Heart left ventricle (tissue), 16 donors: ENCODE measurements around the gene RTEL1. TPM values are rescaled to one million over a fixed set of nuclear protein-coding genes. Genes with fewer than 3 reads are reported as not detected.

Source experiments
- ATAC-seq, 4 donors: fragments of 200-7000 bp; cut with Tn5 transposase; one replicate each; pipeline ENCODE4 v1.9.1; 2020 to 2022; ENCODE audit warnings: moderate library complexity in 4 of 4, mild to moderate bottlenecking in 3 of 4, moderate number of reproducible peaks in 1 of 4
- DNase-seq, 5 donors: peaks; one replicate each; pipeline ENCODE4 v3.0.0-alpha.2; 2020
- H3K27ac ChIP-seq, 12 donors: fragments of 200-600 bp; sonication (generic) in 4 of 12; one replicate each; pipeline versions ENCODE4 v1.5.0 to v1.8.0; 2016 to 2022; ENCODE audit warnings: mild to moderate bottlenecking in 2 of 12
- H3K27me3 ChIP-seq, 9 donors: fragments of 200-600 bp; sonication (generic) in 2 of 9; one replicate each; pipeline versions ENCODE4 v1.5.1 to v1.8.0; 2016 to 2022; ENCODE audit warnings: mild to moderate bottlenecking in 3 of 9
- H3K36me3 ChIP-seq, 9 donors: fragments of 200-600 bp; sonication (generic) in 2 of 9; one replicate each; pipeline versions ENCODE4 v1.5.0 to v1.8.0; 2018 to 2022; ENCODE audit warnings: mild to moderate bottlenecking in 2 of 9
- H3K4me1 ChIP-seq, 12 donors: fragments of 200-600 bp; sonication (generic) in 4 of 12; one replicate each; pipeline versions ENCODE4 v1.5.0 to v1.8.0; 2016 to 2022; ENCODE audit warnings: mild to moderate bottlenecking in 3 of 12
- H3K4me3 ChIP-seq, 12 donors: fragments of 200-600 bp; sonication (generic) in 4 of 12; one replicate each; pipeline versions ENCODE4 v1.5.0 to v1.8.0; 2017 to 2022; ENCODE audit warnings: mild to moderate bottlenecking in 9 of 12, moderate library complexity in 4 of 12
- H3K9me3 ChIP-seq, 12 donors: fragments of 200-600 bp; sonication (generic) in 4 of 12; one replicate each; pipeline versions ENCODE4 v1.5.0 to v1.8.0; 2016 to 2022; ENCODE audit warnings: mild to moderate bottlenecking in 1 of 12
- CTCF ChIP-seq, 12 donors: fragments of 200-600 bp; sonication (generic) in 4 of 12; IDR thresholded peaks; one replicate each; pipeline versions ENCODE4 v1.5.0 to v1.8.0; 2018 to 2022; ENCODE audit warnings: antibody characterized with exemption in 12 of 12, mild to moderate bottlenecking in 5 of 12
- POLR2A ChIP-seq, 2 donors: fragments of 450-650 bp; IDR thresholded peaks; one replicate each; pipeline ENCODE4 v1.6.1; 2017; ENCODE audit warnings: antibody characterized with exemption in 2 of 2, mild to moderate bottlenecking in 2 of 2, moderate library complexity in 2 of 2
- WGBS, 4 donors: extraction: QIAGEN DNeasy Blood & Tissue Kit in 2 of 4; methylation state at CpG; one replicate each; pipeline versions ENCODE4 v1.1.5 to v1.1.7; 2013 to 2018; 5-methylcytosine and 5-hydroxymethylcytosine counted together
- intact Hi-C, 10 donors: fragments of 100-400 bp; cut with DNase I; formaldehyde crosslinking; loops; one replicate each; pipeline versions ENCODE4 v1.11.1 to v1.14.2; 2022
- polyA plus RNA-seq, 2 donors: library from polyadenylated mRNA; stranded (reverse); fragments of 200-250 nt; gene quantifications; one replicate each; pipeline ENCODE4 v1.2.3, GENCODE V29; 2013
- total RNA-seq, 9 donors: library from RNA; depleted of rRNA in 2 of 9; stranded (reverse); fragments of >200 nt in 2 of 9; fragmentation: NEBNext Ultra II Directional in 3 of 9; extraction: Animal tissue kit (Norgen Biotek cat#: 25700) in 3 of 9; gene quantifications; one replicate each; pipeline versions ENCODE4 v1.1.0 to v1.2.4, GENCODE V29; 2016 to 2023
- donor health status: ischemic (EF 13 %, LVEDD 7.1; RV severe dilation, severe dysfunction).
- donor health status: healthy with polysubstance abuse.
- donor health status: DM: no; HTN: yes; CAD: no.
- donor health status: DM: no; HTN: no; CAD: no.
- donor health status: ischemic (EF 25% LVEDD 6.9; RV normal size, moderate dysfunction).
- donor health status: ischemic (EF 25% LVEDD 5.7; RV mildly dilated, moderate dysfunction).
- donor health status: healthy.
- donor health status: DM: yes; HTN: yes; CAD: no.
- donor health status: ischemic (EF 35%, LVEDD 5.7; RV mildly dilated, moderate dysfunction).
- donor health status: nonischemic (EF 11% LVEDD 7.7; RV severe dilation, severe dysfunction).
- donor health status: DM: yes; HTN: yes; CAD: no.
- donor health status: PGD.
- donor health status: ischemic (EF 29% LVEDD 5.4; RV normal size, mild dysfunction).
- donor health status: nonischemic (EF 23%, LVEDD 6.1; RV moderate dilation, normal function).

Gene RTEL1
- total and polyA plus RNA-seq, 11 donors, result 3.0 to 17.8 (median 9.6) TPM

- DNase-seq (peak in 4 of 5 donors; percentile 29 to 46 (median 34)), ATAC-seq (no peak)
- peak overlapping the region; percentile 88 to 99 (median 95) for H3K27ac ChIP-seq
- peak overlapping the region; percentile 58 to 95 (median 86) for H3K4me3 ChIP-seq
- intact Hi-C loops, result loop anchor here in 3 of 10 donors (2.0 to 10.0 kb wide), 4 partner anchors 15 to 239 kb away; partner anchors contain the start of genes ABHD16B (in 1 of the 3), RTEL1 (in 1 of the 3) and TPD52L2 (in 1 of the 3)
- H3K27me3 ChIP-seq, result no peaks in the 10 kb centered on the region
- no peaks in the 10 kb centered on the region for H3K9me3 ChIP-seq
- TF ChIP-seq CTCF (IDR thresholded peaks at IDR 0.05) (no peak), POLR2A (IDR thresholded peaks at IDR 0.05) (no peak)
- peaks cover 0 to 7% (median 0%) of the 10 kb centered on the region in 9 donors for H3K36me3 ChIP-seq
- peaks cover 0 to 28% (median 13%) of the 10 kb centered on the region in 12 donors for H3K4me1 ChIP-seq
- 16 to 31% (median 23%) methylated on average over 19 to 36 of the region's 36 CpGs for WGBS, 4 donors
These were observed 32.2 kb upstream of the RTEL1 start for GRCh38 chr20:63625771-63626423.

GRCh38 chr20:63626424-63627128, 31.5 kb upstream of the RTEL1 start, which contains the start of gene GMEB2:
TSS of gene GMEB2 (minus strand) at chr20:63627101. CDS start at chr20:63619397, 7,704 bp downstream.
- H3K4me1 ChIP-seq, result peaks cover 0 to 33% (median 15%) of the 10 kb centered on the region in 12 donors
- H3K27ac ChIP-seq, result peak within 1 kb of the TSS; percentile 88 to 99 (median 97)
- peak within 1 kb of the TSS; percentile 58 to 99 (median 90) for H3K4me3 ChIP-seq
- no peak for TF ChIP-seq CTCF (IDR thresholded peaks at IDR 0.05)
- TF ChIP-seq POLR2A (IDR thresholded peaks at IDR 0.05), result peak in 1 of 2 donors; percentile 76
- intact Hi-C loops, result loop anchor here in 3 of 10 donors (2.0 to 10.0 kb wide), 4 partner anchors 14 to 238 kb away; partner anchors contain the start of genes ABHD16B (in 1 of the 3), RTEL1 (in 1 of the 3) and TPD52L2 (in 1 of the 3)
- peaks cover 0 to 7% (median 0%) of the 10 kb centered on the region in 9 donors for H3K36me3 ChIP-seq
- H3K9me3 ChIP-seq, result no peaks in the 10 kb centered on the region
- WGBS, 4 donors, result 0 to 1% (median 1%) methylated on average over 34 to 114 of the region's 114 CpGs; no CpG with 5 or more reads in 1 of the 4 donors
- no peaks in the 10 kb centered on the region for H3K27me3 ChIP-seq
- DNase-seq (peak; percentile 75 to 90 (median 86)), ATAC-seq (peak; percentile 13 to 48 (median 46))

- peak overlapping the region; percentile 88 to 99 (median 97) for H3K27ac ChIP-seq
- H3K36me3 ChIP-seq, result peaks cover 0 to 7% (median 0%) of the 10 kb centered on the region in 9 donors
- ATAC-seq, result peak; percentile 84 to 93 (median 92)
- peaks cover 0 to 33% (median 15%) of the 10 kb centered on the region in 12 donors for H3K4me1 ChIP-seq
- WGBS, 4 donors, result 0 to 1% (median 0%) methylated on average over 38 to 68 of the region's 68 CpGs
- TF ChIP-seq POLR2A (IDR thresholded peaks at IDR 0.05) (peak in 1 of 2 donors; percentile 81), CTCF (IDR thresholded peaks at IDR 0.05) (no peak)
- no peaks in the 10 kb centered on the region for H3K9me3 ChIP-seq
- H3K4me3 ChIP-seq, result peak overlapping the region; percentile 58 to 99 (median 88)
- no peaks in the 10 kb centered on the region for H3K27me3 ChIP-seq
- peak; percentile 94 to 98 (median 96) for DNase-seq
- intact Hi-C loops, result loop anchor here in 3 of 10 donors (2.0 to 10.0 kb wide), 4 partner anchors 14 to 238 kb away; partner anchors contain the start of genes ABHD16B (in 1 of the 3), RTEL1 (in 1 of the 3) and TPD52L2 (in 1 of the 3)
These were observed 30.9 kb upstream of the RTEL1 start for GRCh38 chr20:63627129-63627750.
